HepG2 (cell line): Measurements from ENCODE around the gene KCTD6. TPM values are rescaled to one million over a fixed set of nuclear protein-coding genes. Genes with fewer than 3 reads are reported as not detected.

Experiments used
- HDAC2 ChIP-seq: sonication (generic); formaldehyde crosslinking; IDR thresholded peaks from 2 replicates; pipeline ENCODE4 v1.4.0; 2020; ENCODE audit warnings: missing genetic modification reagents
- KAT8 ChIP-seq: IDR thresholded peaks from 2 replicates; pipeline ENCODE4 v1.6.1; 2016; ENCODE audit warnings: missing genetic modification reagents, missing compliant biosample characterization
- KLF11 ChIP-seq: IDR thresholded peaks from 2 replicates; pipeline ENCODE4 v1.6.1; 2016; ENCODE audit warnings: missing compliant biosample characterization
- MATR3 ChIP-seq: sonication (generic); formaldehyde crosslinking; IDR thresholded peaks from 2 replicates; pipeline ENCODE4 v1.4.0; 2020; ENCODE audit warnings: missing genetic modification reagents
- SP4 ChIP-seq: sonication (generic); formaldehyde crosslinking; IDR thresholded peaks from 2 replicates; pipeline ENCODE4 v1.8.1; 2023; ENCODE audit warnings: mild to moderate bottlenecking, missing genetic modification reagents
- TBL1XR1 ChIP-seq: fragments of 150-350 bp; IDR thresholded peaks from 2 replicates; pipeline ENCODE4 v1.6.1; 2014; ENCODE audit warnings: borderline replicate concordance, low read length; ENCODE audit not compliant: partially characterized antibody
- YEATS4 ChIP-seq: sonication (generic); formaldehyde crosslinking; IDR thresholded peaks from 2 replicates; pipeline ENCODE4 v1.4.0; 2020; ENCODE audit warnings: missing genetic modification reagents, borderline replicate concordance
- ZBTB25 ChIP-seq: IDR thresholded peaks from 2 replicates; pipeline ENCODE4 v1.6.1; 2018; ENCODE audit warnings: missing genetic modification reagents
- ZNF232 ChIP-seq: sonication (generic); formaldehyde crosslinking; IDR thresholded peaks from 2 replicates; pipeline ENCODE4 v1.4.0; 2020; ENCODE audit warnings: missing genetic modification reagents, borderline replicate concordance
- ZNF274 ChIP-seq: sonication (generic); formaldehyde crosslinking; IDR thresholded peaks from 2 replicates; pipeline ENCODE4 v1.5.1; 2020; ENCODE audit warnings: mild to moderate bottlenecking, missing genetic modification reagents
- ZNF282 ChIP-seq: fragments of 450-650 bp; IDR thresholded peaks from 2 replicates; pipeline ENCODE4 v1.6.1; 2018; ENCODE audit not compliant: partially characterized antibody
- ZNF430 ChIP-seq: sonication (generic); formaldehyde crosslinking; IDR thresholded peaks from 2 replicates; pipeline ENCODE4 v1.9.0; 2021; ENCODE audit warnings: mild to moderate bottlenecking, missing genetic modification reagents
- ZNF576 ChIP-seq: sonication (generic); formaldehyde crosslinking; IDR thresholded peaks from 2 replicates; pipeline ENCODE4 v1.4.0; 2020; ENCODE audit warnings: mild to moderate bottlenecking, missing genetic modification reagents
- ZNF614 ChIP-seq: IDR thresholded peaks from 2 replicates; pipeline ENCODE4 v1.6.1; 2018; ENCODE audit warnings: missing biosample characterization, missing genetic modification reagents, inconsistent platforms, borderline replicate concordance
- polyA plus RNA-seq, 8 experiments: library from polyadenylated mRNA; depleted of rRNA in 3 of 8; stranded (reverse) in 7 of 8; unstranded in 1 of 8; fragments of >200 nt; fragmentation: Illumina TruSeq in 4 of 8; extraction: Trizol in 4 of 8; gene quantifications; 2 replicates each; pipeline versions ENCODE4 v1.2.1 to v1.2.3, GENCODE V29; 2011 to 2016; ENCODE audit warnings: low read depth in 4 of 8, missing spikeins in 1 of 8, mixed read lengths in 1 of 8; ENCODE audit not compliant: insufficient read depth in 1 of 8
- total RNA-seq, 5 experiments: library from RNA; depleted of rRNA; stranded (reverse); fragments of >200 nt; fragmentation: Illumina TruSeq; extraction: Trizol; gene quantifications; 2 replicates each; pipeline ENCODE4 v1.2.3, GENCODE V29; 2016; ENCODE audit warnings: low read depth in 1 of 5
- TF ChIP-seq, protein P1 (sequence below): sonication (generic); formaldehyde crosslinking; IDR thresholded peaks from 2 replicates; pipeline ENCODE4 v1.4.0; 2020; ENCODE audit warnings: missing genetic modification reagents
- TF ChIP-seq, protein P2 (sequence below): sonication (generic); formaldehyde crosslinking; IDR thresholded peaks from 2 replicates; pipeline ENCODE4 v1.4.0; 2020; ENCODE audit warnings: low read depth, mild to moderate bottlenecking, missing genetic modification reagents
- TF ChIP-seq, protein P3 (sequence below): sonication (generic); formaldehyde crosslinking; IDR thresholded peaks from 2 replicates; pipeline ENCODE4 v1.4.0; 2020; ENCODE audit warnings: missing genetic modification reagents
- TF ChIP-seq, protein P4 (sequence below): sonication (generic); formaldehyde crosslinking; IDR thresholded peaks from 2 replicates; pipeline ENCODE4 v1.5.1; 2020; ENCODE audit warnings: mild to moderate bottlenecking, missing genetic modification reagents, moderate library complexity

Gene KCTD6
- total and polyA plus RNA-seq, 2 of the 13 experiments (the other 11 are each of a cell fraction or from before 2014, with no cell fraction given): 13.4 to 14.2 TPM

DNA sequence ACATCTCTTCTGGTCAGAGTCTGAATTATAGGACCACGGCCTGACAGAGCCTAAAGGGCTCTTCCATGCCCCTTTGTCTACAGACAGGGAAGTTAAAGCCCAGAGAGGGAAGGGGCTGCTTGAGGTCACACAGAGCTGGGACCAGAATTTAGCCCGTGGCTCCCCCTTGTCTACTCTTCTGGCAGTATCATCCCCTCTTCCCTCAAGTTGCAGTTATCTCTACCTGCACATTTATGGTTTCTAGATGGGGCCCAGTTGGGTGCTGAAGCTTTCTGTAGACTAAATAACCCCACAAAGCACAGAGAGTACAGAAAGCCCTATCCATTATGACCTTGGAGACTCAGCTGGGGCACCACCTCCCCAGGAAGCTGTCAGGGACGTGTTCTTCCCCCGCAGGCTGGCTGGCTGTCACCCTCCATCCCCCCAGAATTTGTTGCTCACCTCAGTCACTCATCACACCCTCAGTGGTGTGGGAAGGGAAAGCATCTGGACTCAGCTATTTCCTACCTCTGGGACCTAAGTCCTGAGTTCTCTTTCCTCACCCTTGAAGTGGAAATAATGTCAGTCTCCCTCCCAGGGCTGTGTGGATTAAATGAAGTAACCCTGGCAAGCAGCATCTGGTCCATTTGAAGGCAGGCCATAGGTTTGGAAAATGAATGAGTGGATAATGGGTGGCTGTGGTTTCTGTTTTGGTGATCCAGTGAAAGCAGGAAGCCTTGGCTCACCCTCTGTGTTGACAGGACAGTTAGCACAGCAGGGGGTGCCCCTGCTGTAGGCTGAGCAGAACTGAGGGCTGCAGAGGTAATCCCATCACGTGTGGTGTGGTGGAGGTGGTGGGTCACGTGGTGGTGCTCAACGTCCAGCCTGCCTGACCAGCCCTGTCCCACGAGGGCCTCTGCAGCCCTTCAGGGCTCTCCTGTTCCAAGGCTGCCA lies 28.8 kb downstream of the KCTD6 start (continued):
- TF ChIP-seq, protein P1, sequence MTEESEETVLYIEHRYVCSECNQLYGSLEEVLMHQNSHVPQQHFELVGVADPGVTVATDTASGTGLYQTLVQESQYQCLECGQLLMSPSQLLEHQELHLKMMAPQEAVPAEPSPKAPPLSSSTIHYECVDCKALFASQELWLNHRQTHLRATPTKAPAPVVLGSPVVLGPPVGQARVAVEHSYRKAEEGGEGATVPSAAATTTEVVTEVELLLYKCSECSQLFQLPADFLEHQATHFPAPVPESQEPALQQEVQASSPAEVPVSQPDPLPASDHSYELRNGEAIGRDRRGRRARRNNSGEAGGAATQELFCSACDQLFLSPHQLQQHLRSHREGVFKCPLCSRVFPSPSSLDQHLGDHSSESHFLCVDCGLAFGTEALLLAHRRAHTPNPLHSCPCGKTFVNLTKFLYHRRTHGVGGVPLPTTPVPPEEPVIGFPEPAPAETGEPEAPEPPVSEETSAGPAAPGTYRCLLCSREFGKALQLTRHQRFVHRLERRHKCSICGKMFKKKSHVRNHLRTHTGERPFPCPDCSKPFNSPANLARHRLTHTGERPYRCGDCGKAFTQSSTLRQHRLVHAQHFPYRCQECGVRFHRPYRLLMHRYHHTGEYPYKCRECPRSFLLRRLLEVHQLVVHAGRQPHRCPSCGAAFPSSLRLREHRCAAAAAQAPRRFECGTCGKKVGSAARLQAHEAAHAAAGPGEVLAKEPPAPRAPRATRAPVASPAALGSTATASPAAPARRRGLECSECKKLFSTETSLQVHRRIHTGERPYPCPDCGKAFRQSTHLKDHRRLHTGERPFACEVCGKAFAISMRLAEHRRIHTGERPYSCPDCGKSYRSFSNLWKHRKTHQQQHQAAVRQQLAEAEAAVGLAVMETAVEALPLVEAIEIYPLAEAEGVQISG (CRISPR knock-in tag): peak; percentile 68
- no peak for TF ChIP-seq TBL1XR1
- peak; percentile 70; the same call in 1 of the 2 replicates for TF ChIP-seq ZNF430 (CRISPR knock-in tag)
- peak; percentile 52; the same call in 1 of the 2 replicates for TF ChIP-seq ZNF232 (CRISPR knock-in tag)
- no peak for TF ChIP-seq ZNF282
- TF ChIP-seq, protein P2, sequence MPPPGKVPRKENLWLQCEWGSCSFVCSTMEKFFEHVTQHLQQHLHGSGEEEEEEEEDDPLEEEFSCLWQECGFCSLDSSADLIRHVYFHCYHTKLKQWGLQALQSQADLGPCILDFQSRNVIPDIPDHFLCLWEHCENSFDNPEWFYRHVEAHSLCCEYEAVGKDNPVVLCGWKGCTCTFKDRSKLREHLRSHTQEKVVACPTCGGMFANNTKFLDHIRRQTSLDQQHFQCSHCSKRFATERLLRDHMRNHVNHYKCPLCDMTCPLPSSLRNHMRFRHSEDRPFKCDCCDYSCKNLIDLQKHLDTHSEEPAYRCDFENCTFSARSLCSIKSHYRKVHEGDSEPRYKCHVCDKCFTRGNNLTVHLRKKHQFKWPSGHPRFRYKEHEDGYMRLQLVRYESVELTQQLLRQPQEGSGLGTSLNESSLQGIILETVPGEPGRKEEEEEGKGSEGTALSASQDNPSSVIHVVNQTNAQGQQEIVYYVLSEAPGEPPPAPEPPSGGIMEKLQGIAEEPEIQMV (CRISPR knock-in tag): 0 out of 2 replicates have a peak, but pooled peaks have one; percentile 47
- TF ChIP-seq, protein P3, sequence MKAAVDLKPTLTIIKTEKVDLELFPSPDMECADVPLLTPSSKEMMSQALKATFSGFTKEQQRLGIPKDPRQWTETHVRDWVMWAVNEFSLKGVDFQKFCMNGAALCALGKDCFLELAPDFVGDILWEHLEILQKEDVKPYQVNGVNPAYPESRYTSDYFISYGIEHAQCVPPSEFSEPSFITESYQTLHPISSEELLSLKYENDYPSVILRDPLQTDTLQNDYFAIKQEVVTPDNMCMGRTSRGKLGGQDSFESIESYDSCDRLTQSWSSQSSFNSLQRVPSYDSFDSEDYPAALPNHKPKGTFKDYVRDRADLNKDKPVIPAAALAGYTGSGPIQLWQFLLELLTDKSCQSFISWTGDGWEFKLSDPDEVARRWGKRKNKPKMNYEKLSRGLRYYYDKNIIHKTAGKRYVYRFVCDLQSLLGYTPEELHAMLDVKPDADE (CRISPR knock-in tag): peak; percentile 34; the same call in 1 of the 2 replicates
- no peak for TF ChIP-seq MATR3 (CRISPR knock-in tag)
- TF ChIP-seq SP4 (CRISPR knock-in tag): 0 out of 2 replicates have a peak, but pooled peaks have one; percentile 43
- TF ChIP-seq ZNF576 (CRISPR knock-in tag): no peak
- TF ChIP-seq ZBTB25 (CRISPR knock-in tag): 0 out of 2 replicates have a peak, but pooled peaks have one; percentile 34
- TF ChIP-seq ZNF614 (CRISPR knock-in tag): no peak
- TF ChIP-seq YEATS4 (CRISPR knock-in tag): no peak
- peak; percentile 39; the same call in 1 of the 2 replicates for TF ChIP-seq ZNF274 (CRISPR knock-in tag)
- TF ChIP-seq, protein P4, sequence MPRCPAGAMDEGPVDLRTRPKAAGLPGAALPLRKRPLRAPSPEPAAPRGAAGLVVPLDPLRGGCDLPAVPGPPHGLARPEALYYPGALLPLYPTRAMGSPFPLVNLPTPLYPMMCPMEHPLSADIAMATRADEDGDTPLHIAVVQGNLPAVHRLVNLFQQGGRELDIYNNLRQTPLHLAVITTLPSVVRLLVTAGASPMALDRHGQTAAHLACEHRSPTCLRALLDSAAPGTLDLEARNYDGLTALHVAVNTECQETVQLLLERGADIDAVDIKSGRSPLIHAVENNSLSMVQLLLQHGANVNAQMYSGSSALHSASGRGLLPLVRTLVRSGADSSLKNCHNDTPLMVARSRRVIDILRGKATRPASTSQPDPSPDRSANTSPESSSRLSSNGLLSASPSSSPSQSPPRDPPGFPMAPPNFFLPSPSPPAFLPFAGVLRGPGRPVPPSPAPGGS (CRISPR knock-in tag): 0 out of 2 replicates have a peak, but pooled peaks have one; percentile 60
- TF ChIP-seq KLF11: peak; percentile 54; the same call in 1 of the 2 replicates
- TF ChIP-seq HDAC2: peak; percentile 80
- peak; percentile 61; the same call in 1 of the 2 replicates for TF ChIP-seq KAT8 (CRISPR knock-in tag)
